HepG2 (cell line): Measurements from ENCODE around the gene CPVL. TPM values are rescaled to one million over a fixed set of nuclear protein-coding genes. Genes with fewer than 3 reads are reported as not detected.
A peak's percentile ranks its signal among the peaks of the same experiment; 100 is the strongest.

Experiments
- ASH2L ChIP-seq: fragments of 300-600, 200-600 bp; sonication (generic); IDR thresholded peaks from 2 replicates; pipeline ENCODE4 v1.7.0; 2017; ENCODE audit warnings: low read depth, mild to moderate bottlenecking, moderate library complexity, mixed read lengths, low read length; ENCODE audit not compliant: insufficient read length
- FLYWCH1 ChIP-seq: sonication (generic); formaldehyde crosslinking; IDR thresholded peaks from 2 replicates; pipeline ENCODE4 v1.8.1; 2023; ENCODE audit warnings: mild to moderate bottlenecking, missing genetic modification reagents
- FOXA1 ChIP-seq, 2 experiments: fragments of 450-650 bp in 1 of 2; sonication (generic) in 1 of 2; formaldehyde crosslinking in 1 of 2; IDR thresholded peaks; 2 replicates each; pipeline versions ENCODE4 v1.4.0 to v1.6.1; 2016 to 2020; ENCODE audit warnings: missing genetic modification reagents in 1 of 2
- HDAC2 ChIP-seq: sonication (generic); formaldehyde crosslinking; IDR thresholded peaks from 2 replicates; pipeline ENCODE4 v1.4.0; 2020; ENCODE audit warnings: missing genetic modification reagents
- PITX1 ChIP-seq: sonication (generic); formaldehyde crosslinking; IDR thresholded peaks from 2 replicates; pipeline ENCODE4 v1.5.1; 2020; ENCODE audit warnings: mild to moderate bottlenecking, missing genetic modification reagents
- PTBP1 ChIP-seq: fragments of 200-400 bp; formaldehyde crosslinking; IDR thresholded peaks from 2 replicates; pipeline ENCODE4 v1.6.1; 2018; ENCODE audit warnings: low read length, low read depth; ENCODE audit not compliant: poor library complexity, severe bottlenecking
- RXRB ChIP-seq: IDR thresholded peaks from 2 replicates; pipeline ENCODE4 v1.6.1; 2016; ENCODE audit warnings: borderline replicate concordance, missing genetic modification reagents, missing compliant biosample characterization
- SALL1 ChIP-seq: sonication (generic); formaldehyde crosslinking; IDR thresholded peaks from 2 replicates; pipeline ENCODE4 v1.8.0; 2022; ENCODE audit warnings: mild to moderate bottlenecking, missing genetic modification reagents
- SCMH1 ChIP-seq: sonication (generic); formaldehyde crosslinking; IDR thresholded peaks from 2 replicates; pipeline ENCODE4 v1.9.0; 2021; ENCODE audit warnings: missing genetic modification reagents, mild to moderate bottlenecking, borderline replicate concordance
- SKIL ChIP-seq: sonication (generic); formaldehyde crosslinking; IDR thresholded peaks from 2 replicates; pipeline ENCODE4 v1.8.0; 2022; ENCODE audit warnings: missing genetic modification reagents, mild to moderate bottlenecking, moderate library complexity, borderline replicate concordance
- SNRNP70 ChIP-seq: fragments of 200-400 bp; formaldehyde crosslinking; IDR thresholded peaks from 2 replicates; pipeline ENCODE4 v1.6.1; 2017; ENCODE audit warnings: mild to moderate bottlenecking, low read depth, low read length, moderate library complexity
- SOX5 ChIP-seq: IDR thresholded peaks from 2 replicates; pipeline ENCODE4 v1.6.1; 2016; ENCODE audit warnings: borderline replicate concordance
- TEAD3 ChIP-seq: optimal IDR thresholded peaks from 2 replicates; pipeline ENCODE3; 2016; ENCODE audit warnings: borderline replicate concordance
- ZNF432 ChIP-seq: sonication (generic); formaldehyde crosslinking; IDR thresholded peaks from 2 replicates; pipeline ENCODE4 v1.5.0; 2020; ENCODE audit warnings: missing genetic modification reagents, mild to moderate bottlenecking, borderline replicate concordance
- ZSCAN22 ChIP-seq: sonication (generic); formaldehyde crosslinking; IDR thresholded peaks from 2 replicates; pipeline ENCODE4 v1.4.0; 2020; ENCODE audit warnings: mild to moderate bottlenecking, missing genetic modification reagents
- polyA plus RNA-seq, 8 experiments: library from polyadenylated mRNA; depleted of rRNA in 3 of 8; stranded (reverse) in 7 of 8; unstranded in 1 of 8; fragments of >200 nt; fragmentation: Illumina TruSeq in 4 of 8; extraction: Trizol in 4 of 8; gene quantifications; 2 replicates each; pipeline versions ENCODE4 v1.2.1 to v1.2.3, GENCODE V29; 2011 to 2016; ENCODE audit warnings: low read depth in 4 of 8, missing spikeins in 1 of 8, mixed read lengths in 1 of 8; ENCODE audit not compliant: insufficient read depth in 1 of 8
- total RNA-seq, 5 experiments: library from RNA; depleted of rRNA; stranded (reverse); fragments of >200 nt; fragmentation: Illumina TruSeq; extraction: Trizol; gene quantifications; 2 replicates each; pipeline ENCODE4 v1.2.3, GENCODE V29; 2016; ENCODE audit warnings: low read depth in 1 of 5
- TF ChIP-seq, protein P1 (sequence below): IDR thresholded peaks from 2 replicates; pipeline ENCODE4 v1.6.1; 2016; ENCODE audit warnings: missing genetic modification reagents, missing compliant biosample characterization
- TF ChIP-seq, protein P2 (sequence below): sonication (generic); formaldehyde crosslinking; IDR thresholded peaks from 2 replicates; pipeline ENCODE4 v1.5.1; 2020; ENCODE audit warnings: mild to moderate bottlenecking, missing genetic modification reagents, borderline replicate concordance
- TF ChIP-seq, protein P3 (sequence below): sonication (generic); formaldehyde crosslinking; conservative IDR thresholded peaks from 2 replicates; pipeline ENCODE4 v1.4.0; 2020; ENCODE audit warnings: mild to moderate bottlenecking, missing genetic modification reagents, moderate library complexity

Gene CPVL
- total and polyA plus RNA-seq, 2 of the 13 experiments (the other 11 are each of a cell fraction or from before 2014, with no cell fraction given): 59.2 to 294 TPM

DNA sequence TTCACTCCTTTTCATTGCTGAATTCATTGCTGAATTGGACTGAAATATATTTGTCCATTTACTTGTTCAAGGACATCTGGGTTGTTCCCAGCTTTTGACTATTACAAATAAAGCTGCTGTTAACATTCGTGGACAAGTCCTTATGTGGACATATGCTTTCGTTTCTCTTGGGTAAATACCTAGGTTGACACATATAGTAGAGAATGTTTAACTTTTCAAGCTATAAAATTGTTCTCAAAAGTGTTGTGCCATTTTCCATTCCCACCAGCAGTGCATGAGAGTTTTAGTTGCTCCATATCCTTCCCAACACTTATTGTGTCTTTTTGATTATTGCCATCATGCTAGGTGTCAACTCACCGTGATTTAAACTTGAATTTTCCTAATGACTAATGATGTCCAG lies 17.5 kb upstream of the CPVL start (continued):
- TF ChIP-seq RXRB (CRISPR knock-in tag): peak; percentile 49
- peak; percentile 74; the same call in 1 of the 2 replicates for TF ChIP-seq SOX5 (CRISPR knock-in tag)
- peak; percentile 12; the same call in 1 of the 2 replicates for TF ChIP-seq SALL1
- peak; percentile 34 for TF ChIP-seq ASH2L
- no peak for TF ChIP-seq ZSCAN22 (CRISPR knock-in tag)
- TF ChIP-seq FLYWCH1: no peak
- TF ChIP-seq SNRNP70: no peak
- TF ChIP-seq, protein P1, sequence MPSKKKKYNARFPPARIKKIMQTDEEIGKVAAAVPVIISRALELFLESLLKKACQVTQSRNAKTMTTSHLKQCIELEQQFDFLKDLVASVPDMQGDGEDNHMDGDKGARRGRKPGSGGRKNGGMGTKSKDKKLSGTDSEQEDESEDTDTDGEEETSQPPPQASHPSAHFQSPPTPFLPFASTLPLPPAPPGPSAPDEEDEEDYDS (CRISPR knock-in tag): 0 out of 2 replicates have a peak, but pooled peaks have one; percentile 41
- TF ChIP-seq, protein P2, sequence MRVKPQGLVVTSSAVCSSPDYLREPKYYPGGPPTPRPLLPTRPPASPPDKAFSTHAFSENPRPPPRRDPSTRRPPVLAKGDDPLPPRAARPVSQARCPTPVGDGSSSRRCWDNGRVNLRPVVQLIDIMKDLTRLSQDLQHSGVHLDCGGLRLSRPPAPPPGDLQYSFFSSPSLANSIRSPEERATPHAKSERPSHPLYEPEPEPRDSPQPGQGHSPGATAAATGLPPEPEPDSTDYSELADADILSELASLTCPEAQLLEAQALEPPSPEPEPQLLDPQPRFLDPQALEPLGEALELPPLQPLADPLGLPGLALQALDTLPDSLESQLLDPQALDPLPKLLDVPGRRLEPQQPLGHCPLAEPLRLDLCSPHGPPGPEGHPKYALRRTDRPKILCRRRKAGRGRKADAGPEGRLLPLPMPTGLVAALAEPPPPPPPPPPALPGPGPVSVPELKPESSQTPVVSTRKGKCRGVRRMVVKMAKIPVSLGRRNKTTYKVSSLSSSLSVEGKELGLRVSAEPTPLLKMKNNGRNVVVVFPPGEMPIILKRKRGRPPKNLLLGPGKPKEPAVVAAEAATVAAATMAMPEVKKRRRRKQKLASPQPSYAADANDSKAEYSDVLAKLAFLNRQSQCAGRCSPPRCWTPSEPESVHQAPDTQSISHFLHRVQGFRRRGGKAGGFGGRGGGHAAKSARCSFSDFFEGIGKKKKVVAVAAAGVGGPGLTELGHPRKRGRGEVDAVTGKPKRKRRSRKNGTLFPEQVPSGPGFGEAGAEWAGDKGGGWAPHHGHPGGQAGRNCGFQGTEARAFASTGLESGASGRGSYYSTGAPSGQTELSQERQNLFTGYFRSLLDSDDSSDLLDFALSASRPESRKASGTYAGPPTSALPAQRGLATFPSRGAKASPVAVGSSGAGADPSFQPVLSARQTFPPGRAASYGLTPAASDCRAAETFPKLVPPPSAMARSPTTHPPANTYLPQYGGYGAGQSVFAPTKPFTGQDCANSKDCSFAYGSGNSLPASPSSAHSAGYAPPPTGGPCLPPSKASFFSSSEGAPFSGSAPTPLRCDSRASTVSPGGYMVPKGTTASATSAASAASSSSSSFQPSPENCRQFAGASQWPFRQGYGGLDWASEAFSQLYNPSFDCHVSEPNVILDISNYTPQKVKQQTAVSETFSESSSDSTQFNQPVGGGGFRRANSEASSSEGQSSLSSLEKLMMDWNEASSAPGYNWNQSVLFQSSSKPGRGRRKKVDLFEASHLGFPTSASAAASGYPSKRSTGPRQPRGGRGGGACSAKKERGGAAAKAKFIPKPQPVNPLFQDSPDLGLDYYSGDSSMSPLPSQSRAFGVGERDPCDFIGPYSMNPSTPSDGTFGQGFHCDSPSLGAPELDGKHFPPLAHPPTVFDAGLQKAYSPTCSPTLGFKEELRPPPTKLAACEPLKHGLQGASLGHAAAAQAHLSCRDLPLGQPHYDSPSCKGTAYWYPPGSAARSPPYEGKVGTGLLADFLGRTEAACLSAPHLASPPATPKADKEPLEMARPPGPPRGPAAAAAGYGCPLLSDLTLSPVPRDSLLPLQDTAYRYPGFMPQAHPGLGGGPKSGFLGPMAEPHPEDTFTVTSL (CRISPR knock-in tag): peak; percentile 66; the same call in 1 of the 2 replicates
- no peak for TF ChIP-seq PTBP1
- no peak for TF ChIP-seq SKIL (CRISPR knock-in tag)
- peak; percentile 52; the same call in 1 of the 2 replicates for TF ChIP-seq HDAC2
- TF ChIP-seq SCMH1: no peak
- peak; percentile 43 for TF ChIP-seq TEAD3 (CRISPR knock-in tag)
- TF ChIP-seq, protein P3, sequence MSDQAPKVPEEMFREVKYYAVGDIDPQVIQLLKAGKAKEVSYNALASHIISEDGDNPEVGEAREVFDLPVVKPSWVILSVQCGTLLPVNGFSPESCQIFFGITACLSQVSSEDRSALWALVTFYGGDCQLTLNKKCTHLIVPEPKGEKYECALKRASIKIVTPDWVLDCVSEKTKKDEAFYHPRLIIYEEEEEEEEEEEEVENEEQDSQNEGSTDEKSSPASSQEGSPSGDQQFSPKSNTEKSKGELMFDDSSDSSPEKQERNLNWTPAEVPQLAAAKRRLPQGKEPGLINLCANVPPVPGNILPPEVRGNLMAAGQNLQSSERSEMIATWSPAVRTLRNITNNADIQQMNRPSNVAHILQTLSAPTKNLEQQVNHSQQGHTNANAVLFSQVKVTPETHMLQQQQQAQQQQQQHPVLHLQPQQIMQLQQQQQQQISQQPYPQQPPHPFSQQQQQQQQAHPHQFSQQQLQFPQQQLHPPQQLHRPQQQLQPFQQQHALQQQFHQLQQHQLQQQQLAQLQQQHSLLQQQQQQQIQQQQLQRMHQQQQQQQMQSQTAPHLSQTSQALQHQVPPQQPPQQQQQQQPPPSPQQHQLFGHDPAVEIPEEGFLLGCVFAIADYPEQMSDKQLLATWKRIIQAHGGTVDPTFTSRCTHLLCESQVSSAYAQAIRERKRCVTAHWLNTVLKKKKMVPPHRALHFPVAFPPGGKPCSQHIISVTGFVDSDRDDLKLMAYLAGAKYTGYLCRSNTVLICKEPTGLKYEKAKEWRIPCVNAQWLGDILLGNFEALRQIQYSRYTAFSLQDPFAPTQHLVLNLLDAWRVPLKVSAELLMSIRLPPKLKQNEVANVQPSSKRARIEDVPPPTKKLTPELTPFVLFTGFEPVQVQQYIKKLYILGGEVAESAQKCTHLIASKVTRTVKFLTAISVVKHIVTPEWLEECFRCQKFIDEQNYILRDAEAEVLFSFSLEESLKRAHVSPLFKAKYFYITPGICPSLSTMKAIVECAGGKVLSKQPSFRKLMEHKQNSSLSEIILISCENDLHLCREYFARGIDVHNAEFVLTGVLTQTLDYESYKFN (CRISPR knock-in tag): peak; percentile 65
- no peak for TF ChIP-seq ZNF432 (CRISPR knock-in tag)
- peak; percentile 36; the same call in 1 of the 2 replicates for TF ChIP-seq FOXA1 (IDR thresholded peaks at IDR 0.05)
- TF ChIP-seq FOXA1 (CRISPR knock-in tag; IDR thresholded peaks at IDR 0.05): peak; percentile 84
- no peak for TF ChIP-seq PITX1
